B cell (primary cell): ENCODE measurements around the gene MESD. TPM values are rescaled to one million over a fixed set of nuclear protein-coding genes. Genes with fewer than 3 reads are reported as not detected.

Experiments
- ATAC-seq: fragments of 200-7000 bp; cut with Tn5 transposase; one replicate; pipeline ENCODE4 v1.10.0; 2021; ENCODE audit warnings: low read depth, mild to moderate bottlenecking, moderate number of reproducible peaks, moderate library complexity
- CTCF ChIA-PET: fragments of 350-600 bp; sonication (Branson Sonifier 250); formaldehyde crosslinking; loops from one replicate; lab custom pipeline; 2021; ENCODE audit warnings: antibody characterized with exemption, inconsistent platforms; lab: Charles Lee
- POLR2A ChIA-PET: fragments of 350-600 bp; sonication (Branson Sonifier 250); formaldehyde crosslinking; loops from one replicate; lab custom pipeline; 2021; ENCODE audit warnings: antibody characterized with exemption; lab: Charles Lee
- DNase-seq: peaks from one replicate; pipeline ENCODE4 v3.0.0; 2013
- H2AFZ ChIP-seq: 2 replicates; pipeline ENCODE4 v1.6.1; 2012; ENCODE audit warnings: mild to moderate bottlenecking, low read depth, low read length; ENCODE audit not compliant: insufficient read depth, poor library complexity, severe bottlenecking
- H3K27ac ChIP-seq, 2 donors: 1 replicate in 1 of 2; 2 replicates in 1 of 2; pipeline ENCODE4 v1.5.1; 2012 to 2013; ENCODE audit warnings: low read length in 2 of 2, mild to moderate bottlenecking in 2 of 2, moderate library complexity in 1 of 2
- H3K27me3 ChIP-seq, 4 experiments: fragments of 200-600 bp in 1 of 4; sonication (generic) in 1 of 4; replicated peaks in 1 of 4; 1 replicate in 2 of 4; 2 replicates in 2 of 4; pipeline versions ENCODE4 v1.6.1 to v1.7.0; 2013 to 2016; ENCODE audit warnings: low read length in 3 of 4, mild to moderate bottlenecking in 2 of 4, mixed read lengths in 1 of 4, moderate library complexity in 1 of 4; ENCODE audit not compliant: insufficient read depth in 4 of 4, control insufficient read depth in 3 of 4; ENCODE audit errors: control extremely low read depth in 1 of 4
- H3K36me3 ChIP-seq, 2 experiments: replicated peaks in 1 of 2; 1 replicate in 1 of 2; 2 replicates in 1 of 2; pipeline versions ENCODE4 v1.6.1 to v1.7.1; 2013; ENCODE audit warnings: low read length in 1 of 2; ENCODE audit not compliant: insufficient read depth in 2 of 2, control insufficient read depth in 1 of 2; ENCODE audit errors: control extremely low read depth in 1 of 2, extremely low read depth in 1 of 2
- H3K4me1 ChIP-seq, 2 donors: fragments of 200-600 bp in 1 of 2; sonication (generic) in 1 of 2; 1 replicate in 1 of 2; 2 replicates in 1 of 2; pipeline versions ENCODE4 v1.5.1 to v1.6.1; 2013 to 2017; ENCODE audit warnings: low read length in 2 of 2; ENCODE audit not compliant: control insufficient read depth in 2 of 2, insufficient read depth in 2 of 2
- H3K4me2 ChIP-seq: replicated peaks from 2 replicates; pipeline ENCODE3; 2012; ENCODE audit warnings: mild to moderate bottlenecking, low read depth, low read length; ENCODE audit not compliant: poor library complexity, severe bottlenecking
- H3K4me3 ChIP-seq, 5 experiments: fragments of 200-600 bp in 1 of 5; sonication (generic) in 1 of 5; 1 replicate in 3 of 5; 2 replicates in 2 of 5; pipeline versions ENCODE4 v1.5.1 to v1.7.0; 2011 to 2016; ENCODE audit warnings: low read length in 4 of 5, mild to moderate bottlenecking in 4 of 5, low read depth in 2 of 5, control low read depth in 1 of 5, moderate library complexity in 1 of 5; ENCODE audit not compliant: insufficient read depth in 1 of 5; ENCODE audit errors: control extremely low read depth in 1 of 5, extremely low read depth in 1 of 5
- H3K79me2 ChIP-seq: fragments of 200-600 bp; sonication (generic); one replicate; pipeline ENCODE4 v1.6.0; 2016; ENCODE audit warnings: low read length; ENCODE audit not compliant: control insufficient read depth, insufficient read depth
- H3K9ac ChIP-seq: fragments of 200-600 bp; sonication (generic); 2 replicates; pipeline ENCODE4 v1.6.1; 2017; ENCODE audit warnings: mild to moderate bottlenecking, low read length, moderate library complexity
- H3K9me3 ChIP-seq, 3 donors: one replicate each; pipeline versions ENCODE4 v1.6.1 to v1.7.1; 2013; ENCODE audit warnings: low read length in 2 of 3; ENCODE audit not compliant: control insufficient read depth in 2 of 3, insufficient read depth in 1 of 3; ENCODE audit errors: control extremely low read depth in 1 of 3
- H4K20me1 ChIP-seq: 2 replicates; pipeline ENCODE4 v1.6.0; 2012; ENCODE audit warnings: mild to moderate bottlenecking, low read length; ENCODE audit not compliant: insufficient read depth, control insufficient read depth, poor library complexity, severe bottlenecking
- H3K27ac Mint-ChIP-seq: one replicate; pipeline ENCODE4 v1.8.0; 2021; ENCODE audit warnings: mixed read lengths
- H3K27me3 Mint-ChIP-seq: one replicate; pipeline ENCODE4 v1.8.0; 2021; ENCODE audit warnings: mixed read lengths
- H3K4me1 Mint-ChIP-seq: one replicate; pipeline ENCODE4 v1.8.0; 2021; ENCODE audit warnings: mixed read lengths
- H3K4me3 Mint-ChIP-seq: one replicate; pipeline ENCODE4 v1.8.0; 2021; ENCODE audit warnings: mixed read lengths
- H3K9me3 Mint-ChIP-seq: one replicate; pipeline ENCODE4 v1.8.0; 2022; ENCODE audit warnings: mixed read lengths; ENCODE audit not compliant: insufficient read depth
- EZH2 ChIP-seq: IDR thresholded peaks from 2 replicates; pipeline ENCODE4 v1.6.1; 2012; ENCODE audit warnings: borderline replicate concordance, low read depth, mild to moderate bottlenecking, moderate library complexity, low read length; ENCODE audit not compliant: insufficient read depth, poor library complexity, severe bottlenecking
- WGBS: methylation state at CpG from one replicate; pipeline ENCODE4 v1.1.5; 2013; ENCODE audit warnings: missing lambda C conversion rate; ENCODE audit not compliant: insufficient coverage; 5-methylcytosine and 5-hydroxymethylcytosine counted together
- intact Hi-C: fragments of 100-400 bp; cut with micrococcal nuclease; formaldehyde crosslinking; loops from one replicate; pipeline ENCODE4 v1.10.0; 2022
- polyA plus RNA-seq: library from polyadenylated mRNA; depleted of rRNA; stranded (reverse); fragments of >200 nt; gene quantifications from 2 replicates; pipeline ENCODE4 v1.2.3, GENCODE V29; 2012
- total RNA-seq, 2 donors: library from RNA; stranded (reverse); fragments of 120-200 nt in 1 of 2; gene quantifications; 1 replicate in 1 of 2; 2 replicates in 1 of 2; pipeline versions ENCODE4 v1.2.3 to v1.2.4, GENCODE V29; 2013 to 2022
- TF ChIP-seq, protein P1 (sequence below): fragments of 200-600 bp; IDR thresholded peaks from one replicate; pipeline ENCODE4 v1.8.0; 2022; ENCODE audit warnings: antibody characterized with exemption, mild to moderate bottlenecking

The MESD gene
- total and polyA plus RNA-seq, 2 donors (not counting 1 experiment from before 2014, with no cell fraction given), result 7.9 to 35.3 TPM

DNA sequence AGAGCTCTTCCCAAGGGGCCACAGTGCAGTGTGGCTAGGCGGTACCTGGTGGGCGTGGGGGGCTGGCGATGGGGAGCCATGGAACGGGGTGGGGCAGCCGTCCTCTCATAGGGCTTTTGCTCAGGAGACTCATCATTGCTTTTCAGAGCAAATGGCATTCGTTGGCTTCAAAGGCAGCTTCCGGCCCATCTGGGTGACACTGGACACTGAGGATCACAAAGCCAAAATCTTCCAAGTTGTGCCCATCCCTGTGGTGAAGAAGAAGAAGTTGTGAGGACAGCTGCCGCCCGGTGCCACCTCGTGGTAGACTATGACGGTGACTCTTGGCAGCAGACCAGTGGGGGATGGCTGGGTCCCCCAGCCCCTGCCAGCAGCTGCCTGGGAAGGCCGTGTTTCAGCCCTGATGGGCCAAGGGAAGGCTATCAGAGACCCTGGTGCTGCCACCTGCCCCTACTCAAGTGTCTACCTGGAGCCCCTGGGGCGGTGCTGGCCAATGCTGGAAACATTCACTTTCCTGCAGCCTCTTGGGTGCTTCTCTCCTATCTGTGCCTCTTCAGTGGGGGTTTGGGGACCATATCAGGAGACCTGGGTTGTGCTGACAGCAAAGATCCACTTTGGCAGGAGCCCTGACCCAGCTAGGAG, 40.8 kb downstream of the MESD start:
- WGBS, result 98% methylated on average over 13 of the region's 13 CpGs
- POLR2A ChIA-PET, result no interaction called here
- no peaks in the 10 kb centered on the region for H3K27me3 Mint-ChIP-seq

DNA sequence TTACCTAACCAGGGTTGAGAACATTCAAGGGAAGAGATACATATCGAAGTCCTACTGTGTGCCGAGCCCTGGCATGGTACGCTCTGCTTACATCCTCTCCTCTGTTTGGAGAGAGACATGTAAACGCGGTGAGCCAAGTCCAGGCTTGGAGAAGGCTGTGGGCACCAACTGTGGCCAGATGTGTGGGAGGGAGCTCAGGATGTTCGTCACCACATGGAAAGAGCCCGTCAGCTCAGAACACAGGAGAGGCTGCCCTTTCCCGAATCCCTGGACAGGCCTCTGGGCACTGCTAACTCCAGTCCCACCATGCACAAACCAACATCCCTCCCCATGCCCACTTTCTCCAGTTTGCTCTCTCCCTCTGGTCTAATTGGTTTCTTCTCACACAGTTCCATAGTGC, 43.0 kb downstream of the MESD start:
- no peak overlapping the region for H3K4me2 ChIP-seq
- H3K4me1 Mint-ChIP-seq, result peaks cover 13% of the 10 kb centered on the region
- peaks cover 9 to 13% of the 10 kb centered on the region in 2 donors for H3K4me1 ChIP-seq
- CTCF ChIA-PET, result interaction anchor here (2.8 kb wide), 1 partner anchor 23 kb away, joined by 12 read pairs; no protein-coding TSS in a partner anchor
- no peak overlapping the region for H2AFZ ChIP-seq
- H3K79me2 ChIP-seq, result no peaks in the 10 kb centered on the region
- no peak overlapping the region for H3K9ac ChIP-seq
- H3K36me3 ChIP-seq, result peaks cover 0 to 68% of the 10 kb centered on the region in 2 experiments
- H3K27me3 Mint-ChIP-seq, result no peaks in the 10 kb centered on the region
- ATAC-seq, result no peak
- no peaks in the 10 kb centered on the region for H4K20me1 ChIP-seq
- TF ChIP-seq, protein P1, sequence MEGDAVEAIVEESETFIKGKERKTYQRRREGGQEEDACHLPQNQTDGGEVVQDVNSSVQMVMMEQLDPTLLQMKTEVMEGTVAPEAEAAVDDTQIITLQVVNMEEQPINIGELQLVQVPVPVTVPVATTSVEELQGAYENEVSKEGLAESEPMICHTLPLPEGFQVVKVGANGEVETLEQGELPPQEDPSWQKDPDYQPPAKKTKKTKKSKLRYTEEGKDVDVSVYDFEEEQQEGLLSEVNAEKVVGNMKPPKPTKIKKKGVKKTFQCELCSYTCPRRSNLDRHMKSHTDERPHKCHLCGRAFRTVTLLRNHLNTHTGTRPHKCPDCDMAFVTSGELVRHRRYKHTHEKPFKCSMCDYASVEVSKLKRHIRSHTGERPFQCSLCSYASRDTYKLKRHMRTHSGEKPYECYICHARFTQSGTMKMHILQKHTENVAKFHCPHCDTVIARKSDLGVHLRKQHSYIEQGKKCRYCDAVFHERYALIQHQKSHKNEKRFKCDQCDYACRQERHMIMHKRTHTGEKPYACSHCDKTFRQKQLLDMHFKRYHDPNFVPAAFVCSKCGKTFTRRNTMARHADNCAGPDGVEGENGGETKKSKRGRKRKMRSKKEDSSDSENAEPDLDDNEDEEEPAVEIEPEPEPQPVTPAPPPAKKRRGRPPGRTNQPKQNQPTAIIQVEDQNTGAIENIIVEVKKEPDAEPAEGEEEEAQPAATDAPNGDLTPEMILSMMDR, result no peak
- TF ChIP-seq EZH2, result no peak
- no peak overlapping the region for H3K27ac Mint-ChIP-seq
- DNase-seq, result no peak
- POLR2A ChIA-PET, result no interaction called here
- H3K27ac ChIP-seq, result no peak overlapping the region
- no peaks in the 10 kb centered on the region for H3K27me3 ChIP-seq
- H3K9me3 Mint-ChIP-seq, result no peaks in the 10 kb centered on the region
- intact Hi-C loops, result no loop called here
- H3K4me3 Mint-ChIP-seq, result no peak overlapping the region
- no peak overlapping the region for H3K4me3 ChIP-seq
- WGBS, result 98% methylated on average over 8 of the region's 8 CpGs
- H3K9me3 ChIP-seq, result no peaks in the 10 kb centered on the region

More for the DNA sequence above, 40.8 kb downstream of the MESD start:
- Histone ChIP-seq H3K27ac (no peak overlapping the region), H3K9ac (no peak overlapping the region), H2AFZ (no peak overlapping the region), H3K36me3 (peaks cover 0 to 60% of the 10 kb centered on the region in 2 experiments), H3K9me3 (no peaks in the 10 kb centered on the region), H4K20me1 (no peaks in the 10 kb centered on the region), H3K27me3 (no peaks in the 10 kb centered on the region), H3K4me2 (no peak overlapping the region), H3K4me1 (peaks cover 9 to 13% of the 10 kb centered on the region in 2 donors), H3K79me2 (no peaks in the 10 kb centered on the region), H3K4me3 (no peak overlapping the region)
- no peak for ATAC-seq
- CTCF ChIA-PET, result interaction anchor here (1.4 kb wide), 2 partner anchors 21 to 23 kb away, joined by 3 read pairs; no protein-coding TSS in a partner anchor
- TF ChIP-seq, protein P1, result no peak
- no peak for TF ChIP-seq EZH2
- no peak overlapping the region for H3K27ac Mint-ChIP-seq
- H3K9me3 Mint-ChIP-seq, result no peaks in the 10 kb centered on the region
- intact Hi-C loops, result no loop called here
- peaks cover 13% of the 10 kb centered on the region for H3K4me1 Mint-ChIP-seq
- H3K4me3 Mint-ChIP-seq, result no peak overlapping the region
- DNase-seq, result no peak
